ENCODE measurements around the gene CCDC87.
"Not testable (repeated sequence)": the region's sequence is repeated elsewhere in the genome, so short reads cannot be mapped to it uniquely, and the experiment has no call there.

CCDC87 gene

GRCh38 chr11:66592457-66593302 lies at the start of gene CCDC87, which contains the start of gene CCS:
TSS of gene CCDC87 (minus strand) at chr11:66593063. CDS start at chr11:66593015, 48 bp downstream.
TSS of gene CCS (plus strand) at chr11:66593185. CDS start at chr11:66593262, 77 bp downstream.
- DNase-seq, result peak; percentile 93

- no peak for DNase-seq
Measured at GRCh38 chr11:66641834-66642233, 49.0 kb upstream of the CCDC87 start.

GRCh38 chr11:66639814-66640340 lies 47.0 kb upstream of the CCDC87 start:
- not testable (repeated sequence) for DNase-seq

GRCh38 chr11:66639066-66639813 lies 46.4 kb upstream of the CCDC87 start:
- no peak for DNase-seq

- peak; percentile 98 for DNase-seq
Measured at GRCh38 chr11:66638177-66639065, 45.6 kb upstream of the CCDC87 start, which contains the start of gene RBM4. TSS of gene RBM4 (plus strand) at chr11:66638703. CDS start at chr11:66639712, 1,009 bp downstream.

- DNase-seq, result no peak
Measured at GRCh38 chr11:66637557-66638176, 44.8 kb upstream of the CCDC87 start.

GRCh38 chr11:66636411-66636810 lies 43.5 kb upstream of the CCDC87 start:
- no peak for DNase-seq

GRCh38 chr11:66632952-66633351 lies 40.1 kb upstream of the CCDC87 start:
- DNase-seq, result no peak

GRCh38 chr11:66631883-66632282 lies 39.0 kb upstream of the CCDC87 start:
- DNase-seq, result no peak

- no peak for DNase-seq
Measured at GRCh38 chr11:66629356-66629755, 36.5 kb upstream of the CCDC87 start.

GRCh38 chr11:66628061-66628603 lies 35.3 kb upstream of the CCDC87 start:
- no peak for DNase-seq

GRCh38 chr11:66626926-66627325 lies 34.1 kb upstream of the CCDC87 start:
- DNase-seq, result no peak

GRCh38 chr11:66626382-66626781 lies 33.5 kb upstream of the CCDC87 start:
- no peak for DNase-seq

GRCh38 chr11:66625752-66626149 lies 32.9 kb upstream of the CCDC87 start:
- no peak for DNase-seq

- DNase-seq, result no peak
Measured at GRCh38 chr11:66625041-66625751, 32.3 kb upstream of the CCDC87 start.

- DNase-seq, result no peak
Measured at GRCh38 chr11:66624450-66624849, 31.6 kb upstream of the CCDC87 start.

- DNase-seq, result no peak
Measured at GRCh38 chr11:66619080-66619554, 26.3 kb upstream of the CCDC87 start.

GRCh38 chr11:66617155-66617834 lies 24.4 kb upstream of the CCDC87 start:
- no peak for DNase-seq

- DNase-seq, result peak; percentile 98
Measured at GRCh38 chr11:66616379-66617154, 23.7 kb upstream of the CCDC87 start, which contains the start of gene RBM14. TSS of gene RBM14 (plus strand) at chr11:66616630. CDS start at chr11:66616721, 91 bp downstream.

Measured in GDM1 (cell line).